ENCODE results near the gene ADH7. TPM values are rescaled to one million over a fixed set of nuclear protein-coding genes. Genes with fewer than 3 reads are reported as not detected.

The ADH7 gene
- total and polyA plus RNA-seq, 9 of the 15 experiments (the other 6 are each of a cell fraction or from before 2014, with no cell fraction given): not detected

GRCh38 chr4:99463566-99463965 is 28.4 kb upstream of the ADH7 start (continued):
- TF ChIP-seq CHD7 (IDR thresholded peaks at IDR 0.05; ENCODE audit: low read depth, low read length): no peak
- no peak for TF ChIP-seq BACH1 (tag; IDR thresholded peaks at IDR 0.05)
